22Rv1 (cell line): ENCODE results near the gene PRDM16.

ENCODE experiments used
- H3K27ac ChIP-seq: fragments of 450-650 bp; 2 replicates; pipeline ENCODE4 v1.5.1; 2017
- ZFX ChIP-seq: fragments of 450-650 bp; IDR thresholded peaks from 2 replicates; pipeline ENCODE4 v1.6.1; 2017; ENCODE audit warnings: antibody characterized with exemption, borderline replicate concordance
- TF ChIP-seq, protein P1 (sequence below): fragments of 450-650 bp; IDR thresholded peaks from 2 replicates; pipeline ENCODE4 v1.5.1; 2017; ENCODE audit warnings: mild to moderate bottlenecking

Gene PRDM16

DNA sequence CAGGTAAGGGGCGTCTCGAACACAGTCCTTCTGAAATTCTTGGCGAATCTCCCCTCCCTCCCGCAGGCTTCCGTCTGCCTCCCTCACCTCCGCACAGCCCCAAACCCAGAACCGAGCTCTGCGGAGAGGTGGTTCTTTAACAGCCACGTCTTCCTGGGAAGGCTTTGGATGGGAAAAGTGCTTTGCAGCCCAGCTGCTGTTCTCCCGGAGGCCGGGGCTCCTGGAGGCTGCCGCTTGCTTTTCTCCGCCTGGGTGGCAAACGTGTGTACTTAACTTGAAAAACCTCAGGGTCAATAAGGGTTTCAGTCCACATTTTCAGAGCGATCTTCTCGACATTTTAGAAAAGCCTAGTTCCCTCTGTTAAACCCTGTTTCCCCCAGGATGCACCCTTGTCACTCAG is 109.3 kb downstream of the PRDM16 start:
- TF ChIP-seq, protein P1, sequence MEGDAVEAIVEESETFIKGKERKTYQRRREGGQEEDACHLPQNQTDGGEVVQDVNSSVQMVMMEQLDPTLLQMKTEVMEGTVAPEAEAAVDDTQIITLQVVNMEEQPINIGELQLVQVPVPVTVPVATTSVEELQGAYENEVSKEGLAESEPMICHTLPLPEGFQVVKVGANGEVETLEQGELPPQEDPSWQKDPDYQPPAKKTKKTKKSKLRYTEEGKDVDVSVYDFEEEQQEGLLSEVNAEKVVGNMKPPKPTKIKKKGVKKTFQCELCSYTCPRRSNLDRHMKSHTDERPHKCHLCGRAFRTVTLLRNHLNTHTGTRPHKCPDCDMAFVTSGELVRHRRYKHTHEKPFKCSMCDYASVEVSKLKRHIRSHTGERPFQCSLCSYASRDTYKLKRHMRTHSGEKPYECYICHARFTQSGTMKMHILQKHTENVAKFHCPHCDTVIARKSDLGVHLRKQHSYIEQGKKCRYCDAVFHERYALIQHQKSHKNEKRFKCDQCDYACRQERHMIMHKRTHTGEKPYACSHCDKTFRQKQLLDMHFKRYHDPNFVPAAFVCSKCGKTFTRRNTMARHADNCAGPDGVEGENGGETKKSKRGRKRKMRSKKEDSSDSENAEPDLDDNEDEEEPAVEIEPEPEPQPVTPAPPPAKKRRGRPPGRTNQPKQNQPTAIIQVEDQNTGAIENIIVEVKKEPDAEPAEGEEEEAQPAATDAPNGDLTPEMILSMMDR, result no peak
- no peak for TF ChIP-seq ZFX
- H3K27ac ChIP-seq, result no peak overlapping the region

DNA sequence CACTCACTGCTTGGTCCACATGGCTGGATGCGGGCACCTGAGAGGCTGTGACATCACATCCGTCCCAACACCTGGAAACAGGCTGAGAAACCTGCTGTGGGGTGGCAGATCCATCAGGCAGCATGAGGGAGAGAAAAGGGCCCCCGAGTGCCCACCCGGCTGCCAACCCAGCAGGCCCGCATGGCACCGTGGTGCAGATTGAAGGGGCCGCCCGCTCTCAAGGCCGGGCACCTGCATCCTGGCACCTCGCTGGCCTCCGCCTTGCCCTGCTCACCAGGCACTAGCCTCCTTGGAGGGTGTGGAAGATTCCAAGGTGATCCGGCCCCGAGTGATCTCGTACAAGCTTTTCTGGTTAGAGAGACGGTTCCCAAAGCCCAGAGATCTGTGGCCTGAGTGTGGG is 110.5 kb downstream of the PRDM16 start:
- TF ChIP-seq, protein P1, result no peak
- no peak for TF ChIP-seq ZFX
- H3K27ac ChIP-seq, result no peak overlapping the region

DNA sequence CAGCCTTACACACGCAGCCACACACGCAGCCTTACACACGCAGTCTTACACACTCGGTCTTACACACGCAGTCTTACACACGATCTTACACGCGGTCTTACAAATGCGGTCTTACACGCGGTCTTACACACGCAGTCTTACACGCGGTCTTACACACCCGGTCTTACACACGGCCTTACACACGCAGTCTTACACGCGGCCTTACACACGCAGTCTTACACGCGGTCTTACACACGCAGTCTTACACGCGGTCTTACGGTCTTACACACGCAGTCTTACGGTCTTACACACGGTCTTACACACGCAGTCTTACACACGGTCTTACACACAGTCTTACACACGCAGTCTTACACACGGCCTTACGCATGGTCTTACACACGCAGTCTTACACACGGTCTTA is 111.9 kb downstream of the PRDM16 start:
- no peak overlapping the region for H3K27ac ChIP-seq
- TF ChIP-seq ZFX, result no peak
- TF ChIP-seq, protein P1, result no peak

DNA sequence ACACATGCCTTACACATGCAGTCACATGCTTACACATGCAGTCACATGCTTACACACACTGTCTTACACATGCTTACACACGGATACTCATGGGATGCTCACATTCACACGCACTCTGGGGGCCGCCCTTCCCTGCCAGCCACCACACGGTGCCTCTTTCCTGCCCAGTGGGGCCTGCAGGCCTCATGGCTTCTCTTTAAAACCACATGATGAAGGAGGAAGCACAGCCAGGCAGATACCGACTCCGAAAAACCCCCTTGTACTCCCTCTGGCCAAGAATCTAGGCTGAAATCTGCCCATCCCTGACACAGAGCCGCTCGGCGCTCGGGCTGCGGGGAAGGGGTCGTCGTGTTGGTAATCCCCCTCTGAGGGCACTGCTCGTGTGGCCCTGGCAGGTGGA is 113.0 kb downstream of the PRDM16 start:
- no peak overlapping the region for H3K27ac ChIP-seq
- no peak for TF ChIP-seq ZFX
- TF ChIP-seq, protein P1, result no peak

DNA sequence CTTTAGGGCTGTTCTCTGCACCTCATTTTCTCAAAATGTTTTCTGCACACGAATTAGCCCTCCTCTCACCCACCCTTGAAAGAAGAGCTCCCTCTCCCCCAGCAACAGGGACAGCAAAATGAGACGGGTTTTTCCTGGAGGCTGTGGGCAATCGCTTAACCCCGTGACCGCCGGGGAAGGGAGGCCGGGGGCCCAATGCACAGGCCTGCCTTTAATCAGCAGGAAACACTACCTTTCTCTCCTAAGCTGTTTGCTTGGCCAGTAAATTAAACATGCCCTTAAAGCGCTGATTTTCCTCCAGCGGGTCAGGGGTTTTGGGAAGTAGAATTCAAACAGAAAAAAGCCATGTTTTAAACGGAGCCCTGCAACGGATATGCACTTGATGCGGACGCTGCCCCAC is 114.4 kb downstream of the PRDM16 start:
- H3K27ac ChIP-seq, result no peak overlapping the region
- TF ChIP-seq, protein P1, result no peak
- TF ChIP-seq ZFX, result no peak

DNA sequence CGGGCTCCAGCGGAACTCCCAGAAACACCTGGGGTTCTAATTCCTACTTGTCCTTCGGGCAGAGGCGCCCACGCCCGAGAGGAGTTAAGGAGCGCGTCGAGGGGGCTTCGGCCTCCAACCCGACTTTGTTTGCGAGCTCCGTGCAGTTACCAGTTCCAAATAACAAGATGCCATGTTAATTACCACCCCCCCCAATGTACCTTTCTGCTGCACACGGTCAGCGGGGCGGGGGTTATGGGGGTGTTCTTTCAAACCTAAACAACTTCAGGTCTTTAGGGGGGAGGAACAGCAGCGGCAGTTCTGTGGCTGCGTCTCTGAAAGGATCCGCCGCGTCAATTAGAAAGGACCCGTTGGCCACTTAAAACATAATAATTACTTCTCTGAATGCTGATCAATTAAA is 114.8 kb downstream of the PRDM16 start:
- TF ChIP-seq, protein P1, result no peak
- no peak for TF ChIP-seq ZFX
- H3K27ac ChIP-seq, result no peak overlapping the region

DNA sequence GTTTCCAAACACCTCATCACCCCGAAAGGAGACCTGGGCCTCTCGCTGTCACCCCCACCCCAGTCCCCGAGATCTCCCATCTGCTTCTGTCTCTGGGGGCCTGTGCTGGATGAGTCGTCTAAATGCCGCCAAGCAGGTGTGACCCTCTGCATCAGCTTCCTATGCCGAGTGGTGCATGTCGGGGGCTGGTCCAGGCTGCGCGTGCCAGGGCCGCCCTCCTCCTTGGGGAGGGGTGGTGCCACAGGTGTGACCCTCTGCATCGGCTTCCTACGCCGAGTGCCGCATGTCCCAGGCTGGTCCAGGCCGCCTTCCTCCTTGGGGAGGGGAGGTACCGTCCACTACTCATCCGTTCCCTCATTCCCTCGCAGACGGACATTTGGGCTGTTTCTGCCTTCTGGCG is 115.7 kb downstream of the PRDM16 start:
- no peak for TF ChIP-seq ZFX
- TF ChIP-seq, protein P1, result no peak
- no peak overlapping the region for H3K27ac ChIP-seq
